Endothelial cell of umbilical vein (primary cell): Measurements from ENCODE around the gene MTRF1. TPM values are rescaled to one million over a fixed set of nuclear protein-coding genes. Genes with fewer than 3 reads are reported as not detected.

ENCODE experiments used
- BruUV-seq: library from RNA; stranded (reverse); fragments of 400-500 nt; replicated peaks from 2 replicates; lab custom pipeline; 2021; lab: Mats Ljungman, UMichigan
- CTCF ChIA-PET: fragments of 300-600, 350-600 bp; sonication (Branson Sonifier 250); formaldehyde crosslinking; loops from one replicate; lab custom pipeline; 2021; ENCODE audit warnings: antibody characterized with exemption, inconsistent platforms; lab: Charles Lee
- POLR2A ChIA-PET: fragments of 300-600, 350-600 bp; sonication (Branson Sonifier 250); formaldehyde crosslinking; loops from one replicate; lab custom pipeline; 2021; ENCODE audit warnings: antibody characterized with exemption, inconsistent platforms; lab: Charles Lee
- DNase-seq: peaks from one replicate; pipeline ENCODE4 v3.0.0-alpha.2; 2011; ENCODE audit warnings: low read depth, low spot score
- FAIRE-seq: peaks from 2 replicates; lab custom pipeline; 2011; peaks lifted over from hg19 to GRCh38; lab: Jason Lieb, UNC
- H2AFZ ChIP-seq: 2 replicates; pipeline ENCODE4 v1.6.0; 2012; ENCODE audit warnings: low read depth, low read length, control low read depth, inconsistent platforms
- H3K27ac ChIP-seq: 2 replicates; pipeline ENCODE4 v1.5.1; 2011; ENCODE audit warnings: low read depth, mild to moderate bottlenecking, control low read depth, low read length, moderate library complexity; ENCODE audit not compliant: insufficient read depth
- H3K27me3 ChIP-seq, 2 experiments: 2 replicates each; pipeline versions ENCODE4 v1.6.0 to v1.6.1; 2011; ENCODE audit warnings: low read length in 2 of 2, mixed read lengths in 1 of 2; ENCODE audit not compliant: control insufficient read depth in 2 of 2, insufficient read depth in 2 of 2
- H3K36me3 ChIP-seq, 2 experiments: 2 replicates in 1 of 2; 3 replicates in 1 of 2; pipeline ENCODE4 v1.5.1; 2011; ENCODE audit warnings: low read length in 2 of 2, mild to moderate bottlenecking in 1 of 2, moderate library complexity in 1 of 2; ENCODE audit not compliant: control insufficient read depth in 2 of 2, insufficient read depth in 2 of 2; ENCODE audit errors: extremely low read depth in 1 of 2
- H3K4me1 ChIP-seq: 3 replicates; pipeline ENCODE4 v1.5.1; 2011; ENCODE audit warnings: mild to moderate bottlenecking, low read length; ENCODE audit not compliant: control insufficient read depth, insufficient read depth; ENCODE audit errors: extremely low read depth
- H3K4me2 ChIP-seq: 2 replicates; pipeline ENCODE4 v1.6.1; 2011; ENCODE audit warnings: low read length, control low read depth, mixed read lengths; ENCODE audit not compliant: insufficient read depth
- H3K4me3 ChIP-seq, 3 experiments: fragments of 200-600 bp in 1 of 3; sonication (generic), shearing (Covaris generic) in 1 of 3; replicated peaks in 1 of 3; 2 replicates each; pipeline ENCODE4 v1.5.1; 2011 to 2016; ENCODE audit warnings: control low read depth in 3 of 3, low read length in 3 of 3, mild to moderate bottlenecking in 2 of 3, inconsistent platforms in 1 of 3, low read depth in 1 of 3, moderate library complexity in 1 of 3; ENCODE audit not compliant: insufficient read depth in 1 of 3
- H3K79me2 ChIP-seq: 2 replicates; pipeline ENCODE4 v1.6.0; 2012; ENCODE audit warnings: low read length, inconsistent platforms; ENCODE audit not compliant: control insufficient read depth, insufficient read depth
- H3K9ac ChIP-seq: replicated peaks from 2 replicates; pipeline ENCODE3; 2011; ENCODE audit warnings: low read length, control low read depth; ENCODE audit not compliant: insufficient read depth; ENCODE audit errors: extremely low read depth
- H3K9me1 ChIP-seq: replicated peaks from 3 replicates; pipeline ENCODE4 v1.6.0; 2011; ENCODE audit warnings: mild to moderate bottlenecking, low read length; ENCODE audit not compliant: control insufficient read depth, insufficient read depth; ENCODE audit errors: extremely low read depth
- H3K9me3 ChIP-seq: replicated peaks from 2 replicates; pipeline ENCODE4 v1.5.1; 2012; ENCODE audit warnings: low read length, inconsistent platforms; ENCODE audit not compliant: control insufficient read depth, insufficient read depth
- H4K20me1 ChIP-seq: replicated peaks from 2 replicates; pipeline ENCODE3; 2011; ENCODE audit warnings: mild to moderate bottlenecking, low read length; ENCODE audit not compliant: control insufficient read depth, insufficient read depth; ENCODE audit errors: extremely low read depth
- EZH2 ChIP-seq: IDR thresholded peaks from 2 replicates; pipeline ENCODE4 v1.6.1; 2012; ENCODE audit warnings: borderline replicate concordance, low read depth, mild to moderate bottlenecking, moderate library complexity, low read length, inconsistent platforms; ENCODE audit not compliant: severe bottlenecking
- FOS ChIP-seq: IDR thresholded peaks from 2 replicates; pipeline ENCODE4 v1.6.1; 2011; ENCODE audit warnings: mild to moderate bottlenecking, low read length, moderate library complexity, borderline replicate concordance; ENCODE audit not compliant: insufficient read depth
- GATA2 ChIP-seq: IDR thresholded peaks from 2 replicates; pipeline ENCODE4 v1.7.0; 2011; ENCODE audit warnings: low read depth, mild to moderate bottlenecking, moderate library complexity, mixed read lengths, low read length; ENCODE audit not compliant: insufficient read length, insufficient read depth
- JUN ChIP-seq: IDR thresholded peaks from 2 replicates; pipeline ENCODE4 v1.6.1; 2011; ENCODE audit warnings: borderline replicate concordance, low read depth; ENCODE audit not compliant: insufficient read length, insufficient read depth
- MYC ChIP-seq: IDR thresholded peaks from one replicate; pipeline ENCODE4 v1.6.1; 2011; ENCODE audit warnings: mild to moderate bottlenecking, low read depth, low read length
- POLR2A ChIP-seq: IDR thresholded peaks from 2 replicates; pipeline ENCODE4 v1.6.1; 2012; ENCODE audit warnings: low read depth, mild to moderate bottlenecking, control low read depth, low read length
- POLR2AphosphoS5 ChIP-seq: IDR thresholded peaks from 2 replicates; pipeline ENCODE4 v1.6.1; 2012; ENCODE audit warnings: low read depth, mild to moderate bottlenecking, control low read depth, low read length, moderate library complexity; ENCODE audit not compliant: insufficient read depth
- dilution Hi-C: fragments of 300-500 bp; cut with MboI; formaldehyde crosslinking; loops from one replicate; pipeline ENCODE4 v1.15.0; 2019; ENCODE audit warnings: low sequenced_read_pairs; ENCODE audit not compliant: extremely low pct_ligation_motif_present
- intact Hi-C: fragments of 100-400 bp; cut with micrococcal nuclease; formaldehyde crosslinking; loops from one replicate; pipeline ENCODE4 v1.10.0; 2022
- polyA plus RNA-seq, 4 experiments: library from polyadenylated mRNA; depleted of rRNA in 3 of 4; stranded (reverse) in 3 of 4; unstranded in 1 of 4; fragments of >200 nt; gene quantifications; 2 replicates each; pipeline versions ENCODE4 v1.2.1 to v1.2.3, GENCODE V29; 2011 to 2012; ENCODE audit warnings: missing spikeins in 1 of 4
- total RNA-seq: library from RNA; stranded (reverse); gene quantifications from 2 replicates; pipeline ENCODE4 v1.2.3, GENCODE V29; 2021
- TF ChIP-seq, protein P1 (sequence below), 2 donors: IDR thresholded peaks; 1 replicate in 1 of 2; 2 replicates in 1 of 2; pipeline ENCODE4 v1.5.1; 2011; ENCODE audit warnings: low read length in 2 of 2, mild to moderate bottlenecking in 2 of 2, moderate library complexity in 2 of 2, control low read depth in 1 of 2, inconsistent platforms in 1 of 2, low read depth in 1 of 2; ENCODE audit not compliant: insufficient read depth in 1 of 2; ENCODE audit errors: extremely low read depth in 1 of 2
- TF ChIP-seq, protein P2 (sequence below): IDR thresholded peaks from 2 replicates; pipeline ENCODE4 v1.6.1; 2011; ENCODE audit not compliant: insufficient read depth, insufficient read length

The MTRF1 gene
- total and polyA plus RNA-seq, 2 donors (not counting 3 experiments of a cell fraction or from before 2014, with no cell fraction given) = 8.0 to 16.3 TPM

DNA sequence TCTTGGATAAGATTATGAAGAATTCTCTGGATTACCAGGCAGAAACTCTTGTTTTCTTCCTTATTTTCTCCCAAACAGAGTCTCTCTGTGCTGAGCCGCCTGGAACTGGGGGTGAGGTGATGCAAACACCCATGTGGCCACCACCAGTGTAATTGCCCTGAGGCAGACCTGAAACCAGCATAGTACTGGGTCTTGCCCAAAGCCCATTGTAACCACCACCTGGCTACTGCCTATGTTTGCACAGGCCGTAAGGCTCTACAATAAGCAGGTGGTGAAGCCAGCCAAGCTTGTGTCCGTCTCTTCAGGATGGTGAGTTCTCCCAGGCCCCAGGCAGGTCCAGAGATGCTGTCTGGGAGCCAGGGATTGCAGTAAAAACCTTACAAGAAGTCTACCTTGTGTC is 50.1 kb downstream of the MTRF1 start:
- H3K79me2 ChIP-seq = no peaks in the 10 kb centered on the region
- H3K9me3 ChIP-seq = no peaks in the 10 kb centered on the region
- H3K4me1 ChIP-seq = peaks cover 8% of the 10 kb centered on the region
- no peaks in the 10 kb centered on the region for H4K20me1 ChIP-seq
- no peak overlapping the region for H3K9ac ChIP-seq
- dilution Hi-C loops = no loop called here
- no peak overlapping the region for H3K4me2 ChIP-seq
- H3K4me3 ChIP-seq = no peak overlapping the region
- DNase-seq (no peak), FAIRE-seq (no peak)
- BruUV-seq = no TSS peak
- intact Hi-C loops = no loop called here
- no peaks in the 10 kb centered on the region for H3K36me3 ChIP-seq
- no peak overlapping the region for H3K27ac ChIP-seq
- ChIA-PET POLR2A (no interaction called here), CTCF (interaction anchor here (1.1 kb wide), 1 partner anchor 9 kb away, joined by 3 read pairs; no protein-coding TSS in a partner anchor)
- H3K9me1 ChIP-seq = no peaks in the 10 kb centered on the region
- no peak for TF ChIP-seq POLR2AphosphoS5
- no peak for TF ChIP-seq MYC
- H2AFZ ChIP-seq = no peak overlapping the region
- no peaks in the 10 kb centered on the region for H3K27me3 ChIP-seq

DNA sequence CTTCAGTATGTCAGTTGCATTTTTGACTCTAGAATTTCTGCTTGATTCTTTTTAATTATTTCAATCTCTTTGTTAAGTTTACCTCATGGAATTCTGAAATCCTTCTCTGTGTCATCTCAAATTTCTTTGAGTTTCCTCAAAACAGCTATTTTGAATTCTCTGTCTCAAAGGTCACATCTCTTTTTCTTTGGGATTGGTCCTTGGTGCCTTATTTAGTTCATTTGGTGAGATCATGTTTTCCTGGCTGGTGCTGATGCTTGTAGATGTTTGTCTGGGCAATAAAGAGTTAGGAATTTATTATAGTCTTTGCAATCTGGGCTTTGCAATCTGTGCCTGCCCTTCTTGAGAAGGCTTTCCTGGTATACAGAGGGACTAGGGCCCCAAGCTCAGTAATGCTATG is 50.5 kb downstream of the MTRF1 start:
- dilution Hi-C loops = no loop called here
- H3K36me3 ChIP-seq = no peaks in the 10 kb centered on the region
- DNase-seq (no peak), FAIRE-seq (no peak)
- no peak overlapping the region for H3K4me2 ChIP-seq
- ChIA-PET POLR2A (no interaction called here), CTCF (interaction anchor here (1.1 kb wide), 1 partner anchor 10 kb away, joined by 3 read pairs; no protein-coding TSS in a partner anchor)
- no peaks in the 10 kb centered on the region for H3K27me3 ChIP-seq
- H3K79me2 ChIP-seq = no peaks in the 10 kb centered on the region
- no TSS peak for BruUV-seq
- H3K27ac ChIP-seq = no peak overlapping the region
- H3K4me3 ChIP-seq = no peak overlapping the region
- no peaks in the 10 kb centered on the region for H3K9me1 ChIP-seq
- H3K9ac ChIP-seq = no peak overlapping the region
- H2AFZ ChIP-seq = no peak overlapping the region
- intact Hi-C loops = no loop called here
- no peaks in the 10 kb centered on the region for H3K9me3 ChIP-seq
- peaks cover 8% of the 10 kb centered on the region for H3K4me1 ChIP-seq
- TF ChIP-seq, protein P1, sequence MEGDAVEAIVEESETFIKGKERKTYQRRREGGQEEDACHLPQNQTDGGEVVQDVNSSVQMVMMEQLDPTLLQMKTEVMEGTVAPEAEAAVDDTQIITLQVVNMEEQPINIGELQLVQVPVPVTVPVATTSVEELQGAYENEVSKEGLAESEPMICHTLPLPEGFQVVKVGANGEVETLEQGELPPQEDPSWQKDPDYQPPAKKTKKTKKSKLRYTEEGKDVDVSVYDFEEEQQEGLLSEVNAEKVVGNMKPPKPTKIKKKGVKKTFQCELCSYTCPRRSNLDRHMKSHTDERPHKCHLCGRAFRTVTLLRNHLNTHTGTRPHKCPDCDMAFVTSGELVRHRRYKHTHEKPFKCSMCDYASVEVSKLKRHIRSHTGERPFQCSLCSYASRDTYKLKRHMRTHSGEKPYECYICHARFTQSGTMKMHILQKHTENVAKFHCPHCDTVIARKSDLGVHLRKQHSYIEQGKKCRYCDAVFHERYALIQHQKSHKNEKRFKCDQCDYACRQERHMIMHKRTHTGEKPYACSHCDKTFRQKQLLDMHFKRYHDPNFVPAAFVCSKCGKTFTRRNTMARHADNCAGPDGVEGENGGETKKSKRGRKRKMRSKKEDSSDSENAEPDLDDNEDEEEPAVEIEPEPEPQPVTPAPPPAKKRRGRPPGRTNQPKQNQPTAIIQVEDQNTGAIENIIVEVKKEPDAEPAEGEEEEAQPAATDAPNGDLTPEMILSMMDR (IDR thresholded peaks at IDR 0.05; ENCODE audit: extremely low read depth in 1 of 2, insufficient read depth in 1 of 2, low read depth in 1 of 2, low read length in 2 of 2) = no peak
- no peak for TF ChIP-seq EZH2
- TF ChIP-seq JUN = no peak
- no peak for TF ChIP-seq GATA2
- TF ChIP-seq FOS = no peak
- no peak for TF ChIP-seq POLR2A
- TF ChIP-seq MYC = no peak
- TF ChIP-seq, protein P2, sequence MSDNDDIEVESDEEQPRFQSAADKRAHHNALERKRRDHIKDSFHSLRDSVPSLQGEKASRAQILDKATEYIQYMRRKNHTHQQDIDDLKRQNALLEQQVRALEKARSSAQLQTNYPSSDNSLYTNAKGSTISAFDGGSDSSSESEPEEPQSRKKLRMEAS = no peak
- TF ChIP-seq POLR2AphosphoS5 = no peak
- no peaks in the 10 kb centered on the region for H4K20me1 ChIP-seq
